Spleen (tissue), 11 donors: ENCODE results near the gene ERGIC2. TPM values are rescaled to one million over a fixed set of nuclear protein-coding genes. Genes with fewer than 3 reads are reported as not detected.

Source experiments
- DNase-seq: peaks from one replicate; pipeline ENCODE4 v3.0.0-alpha.2; 2020
- H3K27ac ChIP-seq, 8 donors: fragments of 200-600 bp; sonication (generic) in 7 of 8; 1 replicate in 4 of 8; 2 replicates in 4 of 8; pipeline versions ENCODE4 v1.5.0 to v1.8.0; 2016 to 2021; ENCODE audit warnings: inconsistent platforms in 4 of 8, mild to moderate bottlenecking in 4 of 8, moderate library complexity in 1 of 8
- H3K27me3 ChIP-seq, 7 donors: fragments of 200-600 bp; sonication (generic) in 6 of 7; replicated peaks in 1 of 7; 1 replicate in 4 of 7; 2 replicates in 3 of 7; pipeline versions ENCODE4 v1.5.0 to v1.8.0; 2016 to 2021; ENCODE audit warnings: inconsistent platforms in 3 of 7, mild to moderate bottlenecking in 1 of 7
- H3K36me3 ChIP-seq, 6 donors: fragments of 200-600 bp; sonication (generic) in 5 of 6; 1 replicate in 4 of 6; 2 replicates in 2 of 6; pipeline versions ENCODE4 v1.5.0 to v1.8.0; 2016 to 2021; ENCODE audit warnings: inconsistent platforms in 2 of 6
- H3K4me1 ChIP-seq, 6 donors: fragments of 200-600 bp; sonication (generic) in 5 of 6; 1 replicate in 3 of 6; 2 replicates in 3 of 6; pipeline versions ENCODE4 v1.5.0 to v1.8.0; 2016 to 2021; ENCODE audit warnings: inconsistent platforms in 3 of 6
- H3K4me3 ChIP-seq, 8 donors: fragments of 200-600 bp; sonication (generic) in 7 of 8; 1 replicate in 4 of 8; 2 replicates in 4 of 8; pipeline versions ENCODE4 v1.5.0 to v1.8.0; 2016 to 2021; ENCODE audit warnings: inconsistent platforms in 4 of 8, mild to moderate bottlenecking in 4 of 8, moderate library complexity in 2 of 8
- H3K9me3 ChIP-seq, 8 donors: fragments of 200-600 bp; sonication (generic) in 7 of 8; 1 replicate in 4 of 8; 2 replicates in 4 of 8; pipeline versions ENCODE4 v1.5.0 to v1.8.0; 2016 to 2021; ENCODE audit warnings: inconsistent platforms in 4 of 8
- CTCF ChIP-seq, 11 experiments: fragments of 200-600 bp in 7 of 11; fragments of 450-650 bp in 4 of 11; sonication (generic) in 4 of 11; IDR thresholded peaks in 8 of 11; conservative IDR thresholded peaks in 3 of 11; 1 replicate in 7 of 11; 2 replicates in 4 of 11; pipeline versions ENCODE4 v1.4.0 to v1.8.0; 2016 to 2021; ENCODE audit warnings: antibody characterized with exemption in 11 of 11, inconsistent platforms in 4 of 11, mild to moderate bottlenecking in 1 of 11
- POLR2A ChIP-seq, 3 donors: fragments of 450-650 bp; IDR thresholded peaks; one replicate each; pipeline ENCODE4 v1.5.1; 2017; ENCODE audit warnings: antibody characterized with exemption in 3 of 3, mild to moderate bottlenecking in 1 of 3
- POLR2AphosphoS5 ChIP-seq, 3 donors: sonication (generic); formaldehyde crosslinking; IDR thresholded peaks; one replicate each; pipeline ENCODE4 v1.5.1; 2017; ENCODE audit warnings: antibody characterized with exemption in 3 of 3
- WGBS, 5 donors: extraction: QIAGEN DNeasy Blood & Tissue Kit in 3 of 5; methylation state at CpG; one replicate each; pipeline versions ENCODE4 v1.1.5 to v1.1.7; 2013 to 2018; 5-methylcytosine and 5-hydroxymethylcytosine counted together
- intact Hi-C: fragments of 100-400 bp; cut with DNase I; formaldehyde crosslinking; loops from one replicate; pipeline ENCODE4 v1.15.0; 2023; ENCODE audit warnings: low total_unique reads
- polyA plus RNA-seq, 3 donors: library from polyadenylated mRNA; stranded (reverse); fragments of 200-250 nt; gene quantifications; one replicate each; pipeline ENCODE4 v1.2.1, GENCODE V29; 2013
- total RNA-seq, 7 donors: library from RNA; depleted of rRNA in 3 of 7; stranded (reverse); fragments of >200 nt in 3 of 7; fragmentation: NEBNext Ultra II Directional in 4 of 7; extraction: Animal tissue kit (Norgen Biotek cat#: 25700) in 4 of 7; gene quantifications; one replicate each; pipeline versions ENCODE4 v1.1.0 to v1.2.1, GENCODE V29; 2016 to 2021
- donor health status: healthy with polysubstance abuse.
- donor health status: DM: no; HTN: no; CAD: no; lungs with moderate emphysema.
- donor health status: DM: no; HTN: no; CAD: no.
- donor health status: Bipolar disorder and iron deficiency.
- donor health status: healthy.
- donor health status: DM: no; HTN: no; CAD: no.
- donor health status: DM: yes; HTN: yes; CAD: no.

The ERGIC2 gene
- total and polyA plus RNA-seq, 10 donors, result 26.6 to 65.2 (median 51.2) TPM

- 77 to 93% (median 84%) methylated on average over 2 of the region's 2 CpGs for WGBS, 5 donors
- no peak for TF ChIP-seq POLR2A (IDR thresholded peaks at IDR 0.05)
- no peak for TF ChIP-seq CTCF (IDR thresholded peaks at IDR 0.05 in 8 of 11, conservative IDR thresholded peaks at IDR 0.05 in 3 of 11)
- no peak for TF ChIP-seq POLR2AphosphoS5 (IDR thresholded peaks at IDR 0.05)
- Histone ChIP-seq H3K9me3 (no peaks in the 10 kb centered on the region), H3K4me3 (no peak overlapping the region), H3K4me1 (no peaks in the 10 kb centered on the region), H3K27ac (no peak overlapping the region), H3K27me3 (no peaks in the 10 kb centered on the region), H3K36me3 (peaks cover 0 to 100% (median 80%) of the 10 kb centered on the region in 6 donors)
- intact Hi-C loops, result no loop called here
- no peak for DNase-seq
These were observed 37.8 kb downstream of the ERGIC2 start for GRCh38 chr12:29343022-29343799.

GRCh38 chr12:29337325-29337724 is 43.6 kb downstream of the ERGIC2 start:
- Histone ChIP-seq H3K27me3 (no peaks in the 10 kb centered on the region), H3K9me3 (no peaks in the 10 kb centered on the region), H3K4me3 (no peak overlapping the region), H3K27ac (no peak overlapping the region), H3K4me1 (no peaks in the 10 kb centered on the region), H3K36me3 (peaks cover 0 to 100% (median 44%) of the 10 kb centered on the region in 6 donors)
- no peak for DNase-seq
- WGBS, 5 donors, result 88 to 98% (median 90%) methylated on average over 1 of the region's 1 CpG
- intact Hi-C loops, result no loop called here
- TF ChIP-seq POLR2AphosphoS5 (IDR thresholded peaks at IDR 0.05) (no peak), CTCF (IDR thresholded peaks at IDR 0.05 in 8 of 11, conservative IDR thresholded peaks at IDR 0.05 in 3 of 11) (no peak), POLR2A (IDR thresholded peaks at IDR 0.05) (no peak)

GRCh38 chr12:29334937-29335336 is 46.0 kb downstream of the ERGIC2 start:
- Histone ChIP-seq H3K27ac (no peak overlapping the region), H3K4me1 (no peaks in the 10 kb centered on the region), H3K27me3 (no peaks in the 10 kb centered on the region), H3K4me3 (no peak overlapping the region), H3K36me3 (peaks cover 0 to 95% (median 24%) of the 10 kb centered on the region in 6 donors), H3K9me3 (no peaks in the 10 kb centered on the region)
- TF ChIP-seq POLR2AphosphoS5 (IDR thresholded peaks at IDR 0.05) (no peak), CTCF (IDR thresholded peaks at IDR 0.05 in 8 of 11, conservative IDR thresholded peaks at IDR 0.05 in 3 of 11) (no peak), POLR2A (IDR thresholded peaks at IDR 0.05) (no peak)
- no peak for DNase-seq
- WGBS, 5 donors, result 75 to 97% (median 90%) methylated on average over 2 of the region's 2 CpGs
- intact Hi-C loops, result no loop called here

GRCh38 chr12:29333178-29333577 is 47.8 kb downstream of the ERGIC2 start:
- DNase-seq, result no peak
- Histone ChIP-seq H3K36me3 (peaks cover 0 to 79% (median 14%) of the 10 kb centered on the region in 6 donors), H3K9me3 (no peaks in the 10 kb centered on the region), H3K4me1 (no peaks in the 10 kb centered on the region), H3K27ac (no peak overlapping the region), H3K4me3 (no peak overlapping the region), H3K27me3 (no peaks in the 10 kb centered on the region)
- intact Hi-C loops, result no loop called here
- 0 to 3% (median 0%) methylated on average over 1 of the region's 1 CpG for WGBS, 5 donors
- TF ChIP-seq POLR2A (IDR thresholded peaks at IDR 0.05) (no peak), POLR2AphosphoS5 (IDR thresholded peaks at IDR 0.05) (no peak)
